HepG2 (cell line): ENCODE results near the gene CIB1. TPM values are rescaled to one million over a fixed set of nuclear protein-coding genes. Genes with fewer than 3 reads are reported as not detected.

Experiments used
- ARNT2 ChIP-seq: sonication (generic); formaldehyde crosslinking; IDR thresholded peaks from 2 replicates; pipeline ENCODE4 v1.8.0; 2022; ENCODE audit warnings: mild to moderate bottlenecking, low read depth, missing genetic modification reagents, moderate library complexity
- FOXA3 ChIP-seq: IDR thresholded peaks from 2 replicates; pipeline ENCODE4 v1.6.1; 2016; ENCODE audit warnings: missing genetic modification reagents, missing compliant biosample characterization
- GABPB1 ChIP-seq: IDR thresholded peaks from 2 replicates; pipeline ENCODE4 v1.6.1; 2016; ENCODE audit warnings: mild to moderate bottlenecking, missing genetic modification reagents, moderate library complexity, missing compliant biosample characterization
- GZF1 ChIP-seq: sonication (generic); formaldehyde crosslinking; IDR thresholded peaks from 2 replicates; pipeline ENCODE4 v1.5.1; 2020; ENCODE audit warnings: mild to moderate bottlenecking, missing genetic modification reagents
- HDAC2 ChIP-seq: sonication (generic); formaldehyde crosslinking; IDR thresholded peaks from 2 replicates; pipeline ENCODE4 v1.4.0; 2020; ENCODE audit warnings: missing genetic modification reagents
- HMGXB4 ChIP-seq, 2 experiments: sonication (generic) in 1 of 2; formaldehyde crosslinking in 1 of 2; IDR thresholded peaks; 2 replicates each; pipeline versions ENCODE4 v1.4.0 to v1.6.1; 2018 to 2020; ENCODE audit warnings: missing genetic modification reagents in 2 of 2, borderline replicate concordance in 1 of 2, low read depth in 1 of 2, mild to moderate bottlenecking in 1 of 2, missing biosample characterization in 1 of 2
- HNF4A ChIP-seq: sonication (generic); formaldehyde crosslinking; IDR thresholded peaks from 2 replicates; pipeline ENCODE4 v1.4.0; 2020; ENCODE audit warnings: missing genetic modification reagents
- HOXA3 ChIP-seq: sonication (generic); formaldehyde crosslinking; IDR thresholded peaks from 2 replicates; pipeline ENCODE4 v1.5.0; 2020; ENCODE audit warnings: missing genetic modification reagents
- HOXA5 ChIP-seq: sonication (generic); formaldehyde crosslinking; IDR thresholded peaks from 2 replicates; pipeline ENCODE4 v1.4.0; 2020; ENCODE audit warnings: missing genetic modification reagents
- IRF9 ChIP-seq: sonication (generic); formaldehyde crosslinking; IDR thresholded peaks from 2 replicates; pipeline ENCODE4 v1.8.0; 2022; ENCODE audit warnings: missing genetic modification reagents, mild to moderate bottlenecking, borderline replicate concordance
- NKX3-1 ChIP-seq: sonication (generic); formaldehyde crosslinking; IDR thresholded peaks from 2 replicates; pipeline ENCODE4 v1.5.0; 2020; ENCODE audit warnings: missing genetic modification reagents
- NONO ChIP-seq, 2 experiments: fragments of 450-650 bp in 1 of 2; sonication (generic) in 1 of 2; formaldehyde crosslinking in 1 of 2; IDR thresholded peaks in 1 of 2; conservative IDR thresholded peaks in 1 of 2; 2 replicates each; pipeline versions ENCODE4 v1.6.1 to v1.8.0; 2017 to 2022; ENCODE audit warnings: mild to moderate bottlenecking in 1 of 2, missing genetic modification reagents in 1 of 2, moderate library complexity in 1 of 2
- NR2F6 ChIP-seq, 2 experiments: IDR thresholded peaks; 2 replicates each; pipeline ENCODE4 v1.6.1; 2016; ENCODE audit warnings: antibody characterized with exemption in 1 of 2, mild to moderate bottlenecking in 1 of 2
- RBM22 ChIP-seq: fragments of 200-400 bp; formaldehyde crosslinking; optimal IDR thresholded peaks from 2 replicates; pipeline ENCODE3; 2017; ENCODE audit warnings: mild to moderate bottlenecking, low read length, moderate library complexity
- TARDBP ChIP-seq: sonication (generic); formaldehyde crosslinking; IDR thresholded peaks from 2 replicates; pipeline ENCODE4 v1.8.0; 2022; ENCODE audit warnings: mild to moderate bottlenecking, missing genetic modification reagents
- TRIM24 ChIP-seq: sonication (generic); formaldehyde crosslinking; IDR thresholded peaks from 2 replicates; pipeline ENCODE4 v1.8.0; 2022; ENCODE audit warnings: mild to moderate bottlenecking, missing genetic modification reagents
- XRCC5 ChIP-seq: fragments of 200-400 bp; formaldehyde crosslinking; optimal IDR thresholded peaks from 2 replicates; pipeline ENCODE3; 2017; ENCODE audit warnings: mild to moderate bottlenecking, low read length
- ZNF121 ChIP-seq: sonication (generic); formaldehyde crosslinking; IDR thresholded peaks from 2 replicates; pipeline ENCODE4 v1.5.0; 2020; ENCODE audit warnings: mild to moderate bottlenecking, missing genetic modification reagents
- ZNF160 ChIP-seq: sonication (generic); formaldehyde crosslinking; IDR thresholded peaks from 2 replicates; pipeline ENCODE4 v1.8.0; 2022; ENCODE audit warnings: mild to moderate bottlenecking, inconsistent platforms, missing genetic modification reagents
- ZNF441 ChIP-seq: sonication (generic); formaldehyde crosslinking; IDR thresholded peaks from 2 replicates; pipeline ENCODE4 v1.7.0; 2021; ENCODE audit warnings: missing genetic modification reagents, borderline replicate concordance
- ZNF530 ChIP-seq: sonication (generic); formaldehyde crosslinking; IDR thresholded peaks from 2 replicates; pipeline ENCODE4 v1.5.0; 2020; ENCODE audit warnings: low read depth, mild to moderate bottlenecking, missing genetic modification reagents
- ZNF724P ChIP-seq: sonication (generic); formaldehyde crosslinking; IDR thresholded peaks from 2 replicates; pipeline ENCODE4 v1.8.0; 2022; ENCODE audit warnings: missing genetic modification reagents, borderline replicate concordance
- polyA plus RNA-seq, 8 experiments: library from polyadenylated mRNA; depleted of rRNA in 3 of 8; stranded (reverse) in 7 of 8; unstranded in 1 of 8; fragments of >200 nt; fragmentation: Illumina TruSeq in 4 of 8; extraction: Trizol in 4 of 8; gene quantifications; 2 replicates each; pipeline versions ENCODE4 v1.2.1 to v1.2.3, GENCODE V29; 2011 to 2016; ENCODE audit warnings: low read depth in 4 of 8, missing spikeins in 1 of 8, mixed read lengths in 1 of 8; ENCODE audit not compliant: insufficient read depth in 1 of 8
- total RNA-seq, 5 experiments: library from RNA; depleted of rRNA; stranded (reverse); fragments of >200 nt; fragmentation: Illumina TruSeq; extraction: Trizol; gene quantifications; 2 replicates each; pipeline ENCODE4 v1.2.3, GENCODE V29; 2016; ENCODE audit warnings: low read depth in 1 of 5
- TF ChIP-seq, protein P1 (sequence below): sonication (generic); formaldehyde crosslinking; IDR thresholded peaks from 2 replicates; pipeline ENCODE4 v1.5.0; 2020; ENCODE audit warnings: mild to moderate bottlenecking, missing genetic modification reagents, borderline replicate concordance

Gene CIB1
- total and polyA plus RNA-seq, 2 of the 13 experiments (the other 11 are each of a cell fraction or from before 2014, with no cell fraction given) = 38.7 to 72.7 TPM

DNA sequence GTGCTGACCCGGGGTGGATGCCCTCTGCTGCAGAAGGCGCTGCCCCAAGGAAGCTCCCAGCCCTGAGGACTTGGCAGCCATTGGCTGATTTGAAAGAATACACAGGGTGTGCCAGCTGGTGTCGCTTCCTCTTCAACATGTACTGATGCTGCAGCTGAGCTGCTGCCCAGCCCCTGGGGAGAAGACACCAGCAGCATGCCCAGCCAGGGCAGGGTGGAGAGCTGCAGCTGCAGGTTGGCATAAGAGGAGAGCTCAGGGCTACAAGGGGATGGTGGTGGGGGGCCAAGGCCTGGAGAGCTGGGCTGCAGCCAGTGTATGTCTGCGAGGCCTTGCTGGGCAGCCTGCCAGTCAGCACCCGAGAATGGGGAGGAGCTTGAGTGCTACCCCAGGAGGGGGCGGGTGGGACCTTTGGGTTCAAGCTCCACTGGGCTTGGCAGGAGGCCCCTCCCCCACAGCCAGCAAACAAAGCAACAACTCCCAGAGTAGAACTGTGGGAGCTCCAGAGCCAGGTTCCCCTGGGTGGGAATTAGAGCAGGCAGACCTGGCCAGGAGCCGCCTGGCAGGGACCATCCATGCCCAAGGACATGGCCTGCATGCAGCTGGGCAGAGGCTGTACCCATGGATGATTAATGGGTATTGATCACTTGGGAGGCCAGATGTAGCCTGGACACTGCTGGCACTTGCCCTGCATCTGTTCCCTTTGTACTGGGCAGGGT lies 41.8 kb downstream of the CIB1 start (continued):
- TF ChIP-seq FOXA3 (CRISPR knock-in tag) (peak; percentile 34; the same call in 1 of the 2 replicates), ZNF160 (CRISPR knock-in tag) (no peak), NONO (IDR thresholded peaks at IDR 0.05) (no peak), NONO (CRISPR knock-in tag; conservative IDR thresholded peaks at IDR 0.05) (peak; percentile 54; the same call in 1 of the 2 replicates), NKX3-1 (CRISPR knock-in tag) (no peak), HOXA5 (CRISPR knock-in tag) (no peak), HOXA3 (peak; percentile 60), ZNF724P (CRISPR knock-in tag) (0 out of 2 replicates have a peak, but pooled peaks have one; percentile 35), NR2F6 (IDR thresholded peaks at IDR 0.05) (no peak), NR2F6 (CRISPR knock-in tag; IDR thresholded peaks at IDR 0.05) (no peak), ZNF441 (CRISPR knock-in tag) (0 out of 2 replicates have a peak, but pooled peaks have one; percentile 57), IRF9 (CRISPR knock-in tag) (no peak), GABPB1 (peak; percentile 40; the same call in 1 of the 2 replicates), XRCC5 (peak; percentile 76), ARNT2 (peak; percentile 47; the same call in 1 of the 2 replicates), GZF1 (CRISPR knock-in tag) (no peak), HMGXB4 (CRISPR knock-in tag; IDR thresholded peaks at IDR 0.05; ENCODE audit: borderline replicate concordance in 1 of 2, low read depth in 1 of 2) (0 out of 4 replicates have a peak, but pooled peaks of 1 of the 2 experiments have one; percentile 28), TRIM24 (CRISPR knock-in tag) (no peak), RBM22 (no peak), TARDBP (0 out of 2 replicates have a peak, but pooled peaks have one; percentile 18), HNF4A (peak; percentile 87), ZNF121 (peak; percentile 48; the same call in 1 of the 2 replicates), HDAC2 (CRISPR knock-in tag) (peak; percentile 56; the same call in 1 of the 2 replicates), ZNF530 (CRISPR knock-in tag) (no peak)
- TF ChIP-seq, protein P1, sequence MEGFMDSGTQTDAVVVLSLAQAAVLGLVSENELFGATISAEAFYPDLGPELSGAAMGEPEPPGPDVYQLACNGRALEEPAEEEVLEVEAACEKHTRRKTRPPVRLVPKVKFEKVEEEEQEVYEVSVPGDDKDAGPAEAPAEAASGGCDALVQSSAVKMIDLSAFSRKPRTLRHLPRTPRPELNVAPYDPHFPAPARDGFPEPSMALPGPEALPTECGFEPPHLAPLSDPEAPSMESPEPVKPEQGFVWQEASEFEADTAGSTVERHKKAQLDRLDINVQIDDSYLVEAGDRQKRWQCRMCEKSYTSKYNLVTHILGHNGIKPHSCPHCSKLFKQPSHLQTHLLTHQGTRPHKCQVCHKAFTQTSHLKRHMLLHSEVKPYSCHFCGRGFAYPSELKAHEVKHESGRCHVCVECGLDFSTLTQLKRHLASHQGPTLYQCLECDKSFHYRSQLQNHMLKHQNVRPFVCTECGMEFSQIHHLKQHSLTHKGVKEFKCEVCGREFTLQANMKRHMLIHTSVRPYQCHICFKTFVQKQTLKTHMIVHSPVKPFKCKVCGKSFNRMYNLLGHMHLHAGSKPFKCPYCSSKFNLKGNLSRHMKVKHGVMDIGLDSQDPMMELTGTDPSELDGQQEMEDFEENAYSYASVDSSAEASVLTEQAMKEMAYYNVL (CRISPR knock-in tag) = peak; percentile 35; the same call in 1 of the 2 replicates
